Loucy (cell line): ENCODE results near the gene CST9.

Experiments
- EZH2phosphoT487 ChIP-seq: fragments of 200-600 bp; IDR thresholded peaks from 2 replicates; pipeline ENCODE4 v1.6.1; 2018; ENCODE audit warnings: antibody characterized with exemption, mild to moderate bottlenecking, moderate library complexity, borderline replicate concordance
- TF ChIP-seq, protein P1 (sequence below): fragments of 200-600 bp; sonication (generic); conservative IDR thresholded peaks from 2 replicates; pipeline ENCODE4 v1.5.1; 2014; ENCODE audit warnings: mild to moderate bottlenecking, antibody characterized with exemption, low read length

DNA sequence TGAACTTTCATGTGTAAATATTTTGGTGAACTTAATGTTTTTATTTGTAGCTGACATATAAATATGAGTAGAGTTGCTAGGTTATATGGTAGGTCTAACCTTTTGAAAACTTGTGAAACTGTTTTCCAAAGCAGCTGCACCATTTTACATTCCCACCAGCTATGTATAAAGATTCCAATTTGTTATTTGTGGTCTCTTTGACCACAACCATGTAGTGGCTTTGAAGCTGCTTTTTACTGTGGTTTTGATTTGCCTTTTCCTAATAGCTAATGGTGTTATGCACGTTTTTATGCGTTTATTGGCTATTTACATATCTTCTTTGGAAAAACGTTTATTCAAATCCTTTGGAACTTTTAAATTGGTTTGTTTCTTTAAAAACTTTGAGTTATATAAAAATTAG, 21.8 kb upstream of the CST9 start:
- TF ChIP-seq, protein P1, sequence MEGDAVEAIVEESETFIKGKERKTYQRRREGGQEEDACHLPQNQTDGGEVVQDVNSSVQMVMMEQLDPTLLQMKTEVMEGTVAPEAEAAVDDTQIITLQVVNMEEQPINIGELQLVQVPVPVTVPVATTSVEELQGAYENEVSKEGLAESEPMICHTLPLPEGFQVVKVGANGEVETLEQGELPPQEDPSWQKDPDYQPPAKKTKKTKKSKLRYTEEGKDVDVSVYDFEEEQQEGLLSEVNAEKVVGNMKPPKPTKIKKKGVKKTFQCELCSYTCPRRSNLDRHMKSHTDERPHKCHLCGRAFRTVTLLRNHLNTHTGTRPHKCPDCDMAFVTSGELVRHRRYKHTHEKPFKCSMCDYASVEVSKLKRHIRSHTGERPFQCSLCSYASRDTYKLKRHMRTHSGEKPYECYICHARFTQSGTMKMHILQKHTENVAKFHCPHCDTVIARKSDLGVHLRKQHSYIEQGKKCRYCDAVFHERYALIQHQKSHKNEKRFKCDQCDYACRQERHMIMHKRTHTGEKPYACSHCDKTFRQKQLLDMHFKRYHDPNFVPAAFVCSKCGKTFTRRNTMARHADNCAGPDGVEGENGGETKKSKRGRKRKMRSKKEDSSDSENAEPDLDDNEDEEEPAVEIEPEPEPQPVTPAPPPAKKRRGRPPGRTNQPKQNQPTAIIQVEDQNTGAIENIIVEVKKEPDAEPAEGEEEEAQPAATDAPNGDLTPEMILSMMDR: no peak
- no peak for TF ChIP-seq EZH2phosphoT487
